Measurements from ENCODE around the gene LIMK1.
"Not testable (repeated sequence)": the region's sequence is repeated elsewhere in the genome, so short reads cannot be mapped to it uniquely, and the experiment has no call there.

The LIMK1 gene

GRCh38 chr7:74083117-74083876, at the start of gene LIMK1:
TSS of gene LIMK1 (plus strand) at chr7:74083804. CDS start at chr7:74083991, 187 bp downstream.
- peak; percentile 62 to 80 (median 72) for DNase-seq

GRCh38 chr7:74037609-74038008, 46.0 kb upstream of the LIMK1 start:
- DNase-seq, result no peak

- DNase-seq, result no peak
Measured at GRCh38 chr7:74038194-74038961, 45.2 kb upstream of the LIMK1 start.

- DNase-seq, result no peak
Measured at GRCh38 chr7:74039337-74039736, 44.3 kb upstream of the LIMK1 start.

GRCh38 chr7:74040101-74040790, 43.4 kb upstream of the LIMK1 start:
- no peak for DNase-seq

GRCh38 chr7:74040791-74041520, 42.6 kb upstream of the LIMK1 start:
- DNase-seq, result no peak

- no peak for DNase-seq
Measured at GRCh38 chr7:74042746-74043522, 40.7 kb upstream of the LIMK1 start.

- no peak for DNase-seq
Measured at GRCh38 chr7:74043523-74043951, 40.1 kb upstream of the LIMK1 start.

GRCh38 chr7:74044366-74045350, 38.9 kb upstream of the LIMK1 start:
- DNase-seq, result no peak

GRCh38 chr7:74046581-74046980, 37.0 kb upstream of the LIMK1 start:
- not testable (repeated sequence) for DNase-seq

GRCh38 chr7:74047804-74048380, 35.7 kb upstream of the LIMK1 start:
- no peak for DNase-seq

- DNase-seq, result no peak
Measured at GRCh38 chr7:74048999-74049599, 34.5 kb upstream of the LIMK1 start.

GRCh38 chr7:74049997-74050798, 33.4 kb upstream of the LIMK1 start:
- no peak for DNase-seq

- no peak for DNase-seq
Measured at GRCh38 chr7:74051193-74051592, 32.4 kb upstream of the LIMK1 start.

GRCh38 chr7:74051629-74052410, 31.8 kb upstream of the LIMK1 start:
- no peak for DNase-seq

- no peak for DNase-seq
Measured at GRCh38 chr7:74052628-74053027, 31.0 kb upstream of the LIMK1 start.

GRCh38 chr7:74053589-74054186, 29.9 kb upstream of the LIMK1 start:
- no peak for DNase-seq

All from activated CD4-positive, CD25-positive, alpha-beta regulatory T cell (primary cell).